ENCODE measurements around the gene SPNS3. TPM values are rescaled to one million over a fixed set of nuclear protein-coding genes. Genes with fewer than 3 reads are reported as not detected.
A peak's percentile ranks its signal among the peaks of the same experiment; 100 is the strongest.

Gene SPNS3
- polyA plus RNA-seq, 5 donors = 0.75 to 1.6 (median 1.2) TPM

DNA sequence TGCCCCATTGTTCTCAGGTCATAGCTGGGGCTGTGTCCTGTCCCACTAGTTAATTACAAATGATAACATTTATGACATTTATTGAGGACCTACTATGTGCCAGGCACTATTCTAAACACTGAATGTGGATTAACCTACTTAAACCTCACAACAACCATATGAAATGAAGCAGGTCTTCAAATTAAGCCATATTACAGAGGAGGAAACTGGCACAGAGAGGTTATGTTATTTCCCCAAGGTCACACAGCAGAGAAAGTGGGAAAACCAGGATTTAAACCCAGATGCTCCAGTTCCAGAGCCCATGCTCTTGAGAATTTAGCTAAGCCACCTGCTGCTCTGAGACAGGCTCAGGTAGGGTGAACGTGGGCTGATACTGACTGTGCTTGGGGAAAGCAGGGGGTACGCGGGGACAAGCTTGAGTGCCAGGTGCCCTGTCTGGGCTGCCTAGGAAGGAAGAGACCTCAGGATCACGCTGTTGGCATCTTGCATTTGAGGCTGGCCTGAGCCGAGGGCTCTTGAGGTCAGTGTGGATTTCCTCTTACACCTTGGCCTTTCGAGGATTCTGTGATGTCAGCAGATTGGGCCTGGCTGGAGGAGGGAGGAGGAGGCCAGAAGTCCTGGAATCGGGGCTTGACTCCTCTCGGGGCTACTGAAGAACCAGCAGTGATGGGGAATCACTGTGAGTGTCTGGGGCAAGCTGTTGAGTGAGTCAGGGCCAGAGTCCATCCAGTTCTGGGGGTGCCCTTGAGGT, 73.8 kb downstream of the SPNS3 start:
- no peak for DNase-seq

DNA sequence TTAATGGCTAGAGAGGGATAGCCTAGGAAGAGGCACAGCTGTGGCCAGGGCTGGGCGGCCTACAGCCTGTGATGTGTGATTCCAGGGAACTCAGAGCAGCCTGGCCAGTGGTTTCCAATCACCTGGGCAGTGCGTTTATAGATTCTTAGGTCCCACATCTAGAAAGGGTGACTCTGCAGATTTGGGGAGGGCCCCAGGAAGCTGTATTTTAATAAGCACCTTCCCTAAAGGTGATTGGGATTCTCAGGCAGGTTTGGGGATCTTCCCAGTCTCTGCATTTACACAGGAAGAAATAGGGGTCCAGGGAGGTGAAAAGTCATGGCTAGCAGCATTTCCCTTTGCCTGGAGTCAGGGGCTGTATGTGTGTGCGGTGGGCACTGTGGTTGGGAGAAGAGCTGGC, 74.5 kb downstream of the SPNS3 start:
- no peak for DNase-seq

DNA sequence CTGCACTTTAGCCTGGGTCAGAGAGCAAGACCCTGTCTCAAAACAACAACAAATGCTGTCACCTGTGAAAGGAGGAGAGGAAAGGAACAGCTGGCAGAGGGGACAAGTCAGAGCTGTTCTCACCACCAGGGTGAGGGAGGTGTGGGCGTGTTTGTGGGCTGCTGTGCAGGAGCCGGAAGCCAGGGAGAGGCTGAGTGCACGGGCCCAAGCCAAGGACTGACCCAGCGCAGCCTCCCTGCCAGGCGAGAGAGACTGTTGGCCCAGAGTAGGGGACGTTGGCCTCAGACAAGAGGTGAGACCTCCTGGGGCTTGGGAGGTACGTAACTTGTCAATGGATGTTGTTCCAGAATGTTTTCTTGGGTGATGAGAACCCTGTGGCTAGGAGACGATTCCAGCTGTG, 75.7 kb downstream of the SPNS3 start:
- no peak for DNase-seq

DNA sequence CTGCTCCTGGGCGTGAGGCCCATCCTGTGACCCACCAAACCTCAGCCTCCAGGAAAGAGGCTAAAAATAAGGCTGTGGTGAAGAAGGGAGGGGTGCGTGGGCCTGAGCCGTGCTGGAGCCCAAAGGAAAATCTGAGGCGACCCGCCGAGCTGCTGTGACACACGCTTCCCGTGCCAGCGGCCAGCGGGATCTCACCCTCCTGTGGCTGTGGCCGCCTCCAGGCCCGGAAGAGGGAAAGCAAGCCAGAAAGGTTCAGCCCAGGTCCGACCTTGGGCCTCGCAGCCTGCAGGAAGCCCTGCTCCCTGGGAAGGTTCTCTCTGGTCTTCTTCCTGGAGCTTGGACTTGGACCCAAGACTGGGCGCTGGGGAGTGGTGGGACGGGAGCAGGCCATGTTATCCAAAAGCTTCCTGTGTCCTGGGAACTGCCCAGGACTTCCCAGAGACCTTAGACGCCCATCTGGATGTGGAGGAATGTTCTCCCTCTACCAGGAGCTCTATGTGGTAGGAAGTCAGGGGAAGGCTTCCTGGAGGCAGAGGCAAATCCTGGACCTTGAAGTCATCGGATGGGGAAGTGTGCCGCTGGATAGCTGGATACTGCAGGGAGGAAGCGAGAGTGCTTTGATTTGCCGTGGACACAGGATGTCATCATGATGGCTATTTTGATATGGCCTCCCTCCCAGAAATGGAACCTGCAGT, 76.3 kb downstream of the SPNS3 start:
- DNase-seq = no peak

DNA sequence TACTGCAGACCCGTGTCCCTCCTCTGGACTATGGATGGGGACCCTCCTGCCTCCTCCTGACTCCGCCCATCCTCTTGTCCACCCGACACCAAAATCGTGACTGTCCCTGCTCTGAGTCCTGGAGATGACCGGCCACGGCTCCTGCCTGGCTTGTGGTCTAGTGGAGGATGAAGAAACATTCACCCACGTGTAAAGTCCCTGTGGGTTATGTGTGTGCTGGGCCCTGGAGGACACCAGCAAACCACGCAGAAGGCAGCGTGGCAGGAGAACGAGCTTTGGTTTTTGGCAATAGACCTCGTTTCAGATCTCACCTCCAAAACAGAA, 76.8 kb downstream of the SPNS3 start:
- no peak for DNase-seq

DNA sequence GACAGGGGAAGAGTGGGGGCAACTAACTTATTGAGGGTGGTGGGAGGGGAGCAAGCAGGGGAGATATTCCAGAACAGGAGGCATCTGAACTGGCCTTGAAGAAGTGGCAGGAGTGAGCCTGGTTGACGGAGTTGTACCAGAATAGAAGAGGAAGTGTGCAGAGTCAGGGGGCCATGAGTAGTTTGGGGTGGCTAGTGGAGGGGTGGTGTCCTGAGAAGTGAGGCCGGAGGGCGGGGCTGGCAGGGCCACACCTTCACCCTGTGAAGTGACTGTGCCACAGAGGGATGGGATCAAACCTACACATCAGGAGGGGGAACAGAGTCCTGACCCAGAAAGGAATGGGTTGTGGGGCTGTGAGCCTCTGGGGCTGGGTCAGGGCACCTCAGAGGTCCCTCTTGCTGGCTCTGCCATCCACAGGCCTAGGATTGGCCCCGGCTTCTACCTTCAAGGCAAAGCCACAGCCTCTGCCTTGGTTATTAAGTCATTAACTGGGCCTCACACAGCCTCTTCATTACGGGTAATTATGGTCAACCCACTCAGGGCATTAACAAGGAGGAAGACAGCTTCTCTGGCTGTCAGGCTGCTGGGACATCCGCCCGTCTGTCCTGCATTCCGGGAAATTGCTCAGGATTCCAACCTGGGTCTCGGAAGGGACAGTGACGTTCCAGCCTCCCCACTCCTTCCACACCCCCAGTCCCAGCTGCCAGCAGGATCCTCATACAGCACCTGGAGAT, 77.6 kb downstream of the SPNS3 start:
- no peak for DNase-seq

DNA sequence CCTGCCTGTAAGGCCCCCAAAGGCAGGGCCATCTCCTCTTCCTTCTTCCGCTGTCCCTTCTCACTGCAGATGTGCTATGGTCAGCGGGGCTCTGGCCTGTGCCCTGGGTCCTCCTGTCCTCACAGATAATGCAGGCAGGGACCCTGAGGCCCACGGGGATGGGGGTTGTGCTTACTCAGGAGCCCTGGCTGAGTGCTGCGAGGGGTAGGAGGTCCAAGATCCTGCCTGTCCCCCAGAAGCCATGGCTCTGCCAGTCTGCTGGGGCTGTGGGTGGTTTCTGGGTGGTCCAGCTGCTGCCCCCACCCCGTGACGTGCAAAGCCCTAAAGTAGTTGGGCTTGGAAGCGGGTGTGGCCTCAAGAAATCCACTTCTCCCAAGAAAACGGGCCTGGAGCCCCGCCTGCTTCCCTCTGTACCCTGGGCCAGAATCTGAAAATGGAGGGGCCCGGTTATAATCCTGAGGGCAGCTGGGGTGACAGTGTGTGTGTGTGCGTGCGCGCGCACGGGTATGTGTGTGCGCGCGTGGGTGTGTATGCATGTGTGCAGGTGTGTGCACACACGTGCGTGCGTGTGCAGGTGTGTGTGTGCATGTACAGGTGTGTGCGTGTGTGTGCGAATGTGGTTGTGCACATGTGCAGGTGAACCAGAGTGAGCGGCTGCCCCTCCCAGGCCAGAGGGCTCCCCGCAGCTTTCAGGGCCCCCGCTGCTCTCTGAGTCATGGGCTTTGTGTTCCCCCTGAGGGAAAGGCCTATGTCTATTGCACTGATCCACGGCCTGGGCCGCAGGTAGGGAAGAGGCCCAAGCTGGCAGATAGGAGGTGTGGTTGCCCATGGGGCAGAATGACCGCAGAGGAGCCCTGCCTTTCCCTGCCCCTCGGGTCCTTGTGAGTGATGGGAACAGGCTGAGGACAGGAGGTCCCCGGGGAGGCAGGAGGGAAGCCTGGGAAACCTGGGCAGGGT, 78.7 kb downstream of the SPNS3 start:
- DNase-seq = no peak

DNA sequence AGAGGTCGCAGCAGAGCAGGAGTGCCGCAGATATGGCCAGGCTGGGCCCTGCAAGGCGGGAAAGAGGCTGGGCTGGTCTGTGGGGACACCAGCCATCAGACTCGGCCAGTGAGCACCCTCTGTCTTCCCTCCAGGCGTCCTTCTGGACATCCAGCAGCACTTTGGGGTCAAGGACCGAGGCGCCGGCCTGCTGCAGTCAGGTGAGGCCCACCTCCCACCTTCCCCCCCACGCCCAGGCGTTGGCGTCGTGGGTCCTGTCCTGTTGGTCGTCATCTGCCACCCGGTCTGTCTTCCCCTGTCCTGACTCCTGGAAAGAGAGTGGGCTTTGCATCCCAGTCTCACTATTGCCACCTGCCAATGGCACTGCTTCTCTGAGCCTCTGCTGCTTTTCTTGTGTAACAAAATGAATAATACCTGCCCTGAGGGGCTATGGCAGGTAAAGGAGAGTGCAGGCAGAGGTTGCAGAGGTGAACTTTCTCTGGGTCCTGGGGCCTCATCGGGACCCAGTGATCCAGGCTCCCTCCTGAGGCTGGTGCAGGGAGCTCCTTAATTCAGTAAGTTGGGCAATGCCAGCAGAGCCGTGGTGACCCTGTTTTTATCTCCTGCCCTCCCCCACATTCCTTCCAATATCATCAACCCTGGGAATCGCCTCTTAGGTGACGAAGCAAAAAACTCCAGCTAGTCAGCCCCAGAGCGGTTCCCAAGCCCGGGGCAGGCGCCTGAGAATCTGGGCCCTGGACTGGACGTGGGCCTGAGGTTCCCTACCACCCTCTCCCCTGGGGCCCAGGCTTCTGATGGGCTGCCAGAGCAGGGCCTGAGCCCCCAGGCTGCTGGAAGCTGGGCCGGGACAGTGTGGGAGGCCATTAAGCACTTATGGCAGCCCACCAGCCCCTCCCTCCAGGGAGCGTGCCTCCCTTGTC, 79.6 kb downstream of the SPNS3 start:
- DNase-seq = no peak

DNA sequence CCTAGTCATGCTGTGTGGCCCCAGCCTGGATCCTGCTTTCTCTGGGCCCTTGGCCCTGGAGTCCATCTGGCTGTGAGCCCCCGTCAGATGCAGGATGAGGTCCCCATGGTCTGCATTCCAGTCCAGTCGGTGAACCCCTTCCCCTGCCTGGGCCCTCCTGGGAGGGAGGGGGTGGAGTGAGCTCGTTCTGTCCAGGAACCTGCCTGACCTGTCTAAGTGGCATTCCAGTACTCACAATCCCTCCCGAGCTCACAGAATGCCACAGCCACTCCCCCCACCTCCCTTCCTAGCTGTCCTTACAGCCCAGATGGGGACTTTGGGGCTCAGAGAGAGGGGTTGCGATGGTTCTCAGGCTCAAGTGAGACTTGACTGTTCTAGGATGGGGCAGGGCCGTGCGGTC, 80.5 kb downstream of the SPNS3 start:
- peak; percentile 66 to 71 for DNase-seq

DNA sequence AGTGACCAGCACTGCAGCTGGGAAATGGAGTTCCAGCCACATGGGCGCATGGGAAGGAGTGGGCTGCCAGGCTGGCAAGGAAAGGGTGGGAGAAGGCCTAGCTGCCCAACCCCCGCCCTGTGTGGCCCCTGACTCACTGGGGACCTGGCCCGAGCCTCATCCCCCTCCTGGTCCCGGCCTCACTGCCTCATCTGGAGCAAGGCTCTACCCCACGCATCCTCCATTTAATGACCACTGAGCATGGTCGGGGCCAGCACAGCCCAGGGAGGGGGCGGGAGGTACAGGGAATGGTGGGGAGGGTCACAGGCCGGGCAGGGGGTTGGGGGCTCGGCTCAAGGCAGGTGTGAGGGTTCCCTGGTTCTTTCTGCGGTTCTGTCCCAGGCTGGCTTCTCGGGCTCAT, 81.0 kb downstream of the SPNS3 start:
- DNase-seq = no peak

DNA sequence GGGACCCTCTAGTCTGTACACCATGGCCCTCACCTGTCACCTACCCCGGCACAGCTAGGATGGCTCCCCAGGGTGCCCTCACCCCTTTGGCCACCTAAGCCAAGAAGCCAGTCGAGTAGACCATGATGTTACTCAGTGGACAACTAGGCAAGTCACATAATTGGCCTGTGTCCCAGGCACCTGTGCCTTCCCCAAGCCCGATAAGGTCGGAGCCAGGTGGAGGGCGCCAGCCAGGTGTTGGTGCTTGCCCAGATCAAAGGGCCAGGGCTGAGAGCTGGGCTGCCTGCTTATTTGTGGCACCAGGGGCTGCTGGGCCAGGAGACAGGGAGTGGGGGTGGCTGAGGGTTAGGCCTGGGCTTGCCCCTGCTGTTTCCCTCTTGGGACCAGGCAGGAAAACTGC, 81.8 kb downstream of the SPNS3 start:
- no peak for DNase-seq

DNA sequence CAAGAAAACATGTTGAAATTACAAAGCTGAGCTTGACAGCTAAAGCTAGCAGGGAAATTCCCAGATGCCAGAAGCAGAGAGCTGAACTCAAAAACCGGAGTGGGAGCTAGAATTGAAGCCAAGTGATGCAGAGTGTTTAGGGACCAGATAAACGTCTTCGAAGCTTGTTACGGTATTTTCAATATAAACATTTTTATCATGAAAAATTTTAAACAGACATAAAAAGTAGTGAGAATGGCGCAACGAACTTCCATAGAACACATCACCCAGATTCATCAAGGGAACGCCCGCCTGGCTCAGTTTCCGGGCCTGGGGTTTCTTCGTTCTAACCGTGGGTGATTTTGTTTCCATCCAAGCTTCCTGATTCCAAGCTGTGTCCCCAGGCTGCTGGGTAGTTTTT, 83.0 kb downstream of the SPNS3 start:
- peak in 1 of 2 donors; percentile 79 for DNase-seq

DNA sequence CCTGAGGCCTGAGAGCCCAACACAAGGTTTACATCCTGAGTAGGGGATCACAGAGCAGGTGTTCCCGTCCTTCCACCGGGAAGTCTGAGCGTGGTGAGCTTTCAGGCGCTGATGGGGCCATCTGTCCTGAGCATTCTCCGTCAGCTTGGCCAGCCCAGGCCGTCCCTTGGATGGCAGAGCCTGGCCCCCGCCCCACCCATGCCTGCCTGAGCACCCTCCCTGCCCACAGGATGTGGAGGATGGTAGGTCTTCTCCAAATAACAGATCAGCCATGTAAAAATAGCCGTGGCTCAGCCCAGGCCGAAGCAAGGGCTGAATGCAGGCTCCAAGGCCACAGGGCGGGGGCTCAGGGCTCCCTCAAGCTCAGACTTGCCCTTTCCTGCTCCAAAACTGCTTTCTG, 85.2 kb downstream of the SPNS3 start:
- no peak for DNase-seq

DNA sequence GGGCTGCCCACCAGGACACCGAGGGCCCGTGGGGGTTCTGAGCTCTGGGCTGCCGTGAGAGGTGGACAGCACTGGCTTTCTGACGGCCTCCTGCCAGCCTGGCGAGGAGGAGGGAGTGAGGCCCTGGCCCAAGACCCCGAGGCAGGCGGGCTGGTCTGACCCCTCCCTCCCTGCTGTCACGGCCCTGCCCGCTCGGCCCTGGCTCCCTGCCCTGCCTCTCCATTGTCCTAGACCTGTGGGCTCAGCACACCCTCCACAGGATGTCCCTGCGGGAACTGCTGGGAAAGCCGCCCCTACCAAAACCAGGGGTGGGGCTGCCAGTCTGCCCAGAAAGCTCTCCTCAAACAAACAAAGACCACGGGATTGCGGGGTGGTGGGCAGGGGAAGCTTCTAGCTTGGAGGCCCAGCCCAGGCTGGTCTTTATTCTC, 85.6 kb downstream of the SPNS3 start:
- DNase-seq = peak in 1 of 2 donors; percentile 50

DNA sequence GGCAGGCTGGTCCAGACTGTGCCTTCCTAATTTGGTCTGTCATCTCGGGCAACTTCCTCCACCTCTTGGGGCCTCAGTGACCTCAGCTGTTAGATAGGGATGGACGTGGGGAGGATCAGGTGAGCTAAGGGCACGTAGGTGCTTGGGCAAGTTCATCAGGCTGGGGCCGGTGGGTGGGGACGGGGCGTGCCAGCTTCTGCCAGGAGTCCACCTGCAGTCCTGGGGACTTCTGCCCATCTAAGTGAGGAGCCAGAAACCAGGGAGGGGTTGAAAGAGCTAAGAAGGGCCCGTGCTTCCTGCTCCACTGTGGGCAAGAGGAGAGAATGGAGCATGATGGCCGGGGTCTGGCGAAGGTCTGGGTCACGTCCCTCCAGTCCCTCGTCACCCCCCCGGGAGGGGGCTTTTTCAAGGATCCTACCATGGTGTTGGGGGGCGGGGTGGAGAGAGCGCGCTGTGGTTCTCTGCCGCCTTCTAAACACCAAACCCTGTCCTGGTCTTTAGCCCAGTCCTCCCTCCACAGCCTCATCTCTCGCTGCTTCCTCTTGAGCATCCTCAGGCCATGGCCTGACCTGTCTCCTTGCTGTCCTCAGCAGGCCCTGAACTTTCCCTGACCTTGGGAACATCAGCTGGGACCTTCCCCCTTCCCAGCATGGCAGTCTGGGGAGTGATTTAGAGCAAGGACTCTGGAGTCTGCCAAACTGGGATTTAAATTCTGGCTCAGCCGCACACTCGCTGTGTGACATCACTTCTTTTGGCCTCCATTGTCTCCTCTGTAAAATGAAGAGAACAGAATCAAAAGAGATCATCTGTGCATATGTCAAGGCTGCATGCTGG, 86.5 kb downstream of the SPNS3 start:
- DNase-seq = no peak

DNA sequence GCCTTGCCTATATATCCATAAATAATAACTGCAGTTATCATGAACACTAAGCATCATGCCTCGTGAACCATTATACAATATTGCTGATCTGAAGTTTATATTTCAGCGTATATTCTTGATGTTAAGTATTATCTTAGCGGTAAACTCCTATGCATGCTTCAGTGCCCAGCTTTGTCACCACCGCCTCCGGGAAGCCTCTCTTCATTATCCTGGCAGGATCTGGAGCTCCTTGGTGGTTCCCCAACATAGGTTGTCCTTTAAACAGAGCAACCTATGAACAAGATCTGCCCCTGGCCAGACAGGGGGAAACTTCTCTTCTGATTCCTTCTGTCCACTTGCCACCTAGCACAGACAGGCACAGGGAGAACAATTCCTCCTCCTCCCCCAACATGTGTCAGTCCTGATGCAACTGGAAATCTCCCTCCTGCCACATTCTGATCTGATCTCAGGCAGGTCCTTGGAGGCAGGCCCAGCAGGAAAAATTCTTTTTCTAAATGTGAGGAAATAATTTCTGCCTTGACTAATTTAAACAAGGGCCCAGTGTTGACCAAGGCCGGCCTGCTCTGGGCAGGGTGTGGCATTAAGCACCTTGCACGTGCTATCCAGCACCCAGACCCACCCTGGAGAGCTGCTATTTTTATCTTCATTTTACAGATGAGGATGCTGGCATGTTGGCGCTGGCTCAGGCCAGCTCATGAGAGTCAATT, 87.3 kb downstream of the SPNS3 start:
- DNase-seq = peak in 1 of 2 donors; percentile 53

DNA sequence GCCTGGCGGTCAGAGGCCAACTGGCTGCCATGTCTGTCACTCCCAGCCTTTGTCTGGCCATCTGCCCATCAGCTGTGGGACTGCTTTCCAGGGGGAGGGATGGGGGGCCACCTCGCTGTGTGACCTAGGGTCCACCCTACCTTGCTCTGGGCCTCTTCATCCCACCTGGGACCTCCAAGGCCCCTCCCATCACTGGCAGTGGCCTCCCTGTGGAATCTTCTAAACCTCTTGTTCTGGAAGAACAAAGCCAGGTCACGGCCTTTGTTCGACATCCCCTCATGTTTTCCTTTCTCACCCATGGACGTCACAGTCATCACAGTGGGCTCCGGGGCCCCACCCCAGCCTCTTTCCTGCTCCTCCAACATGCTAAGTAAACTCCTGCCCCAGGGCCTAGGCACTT, 88.9 kb downstream of the SPNS3 start:
- DNase-seq = no peak

DNA sequence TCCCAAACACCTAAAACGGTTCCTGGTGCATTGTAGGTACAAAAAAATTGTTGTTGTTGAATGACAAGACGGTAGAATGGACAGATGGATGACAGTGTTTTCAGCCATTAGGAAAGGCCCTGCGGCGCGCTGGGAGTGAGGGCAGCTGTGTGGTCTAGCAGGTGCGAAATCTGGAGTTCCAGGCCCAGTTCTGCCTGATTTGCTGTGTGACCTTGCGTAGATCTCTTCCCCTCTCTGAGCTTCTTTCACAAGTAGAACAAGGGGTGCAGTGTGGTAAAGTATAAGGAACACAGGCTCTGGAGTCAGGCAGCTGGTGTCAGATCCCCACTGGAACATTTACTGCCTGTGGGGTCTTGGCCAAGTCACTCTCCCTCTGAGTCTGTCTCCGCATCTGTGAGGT, 90.2 kb downstream of the SPNS3 start:
- no peak for DNase-seq

Measured in right lung (tissue), 5 donors.